GM10248 (cell line): ENCODE measurements around the gene PARVA.

ENCODE experiments used
- CTCF ChIA-PET: fragments of 300-600 bp; sonication (Branson Sonifier 250); formaldehyde crosslinking; extraction: SDS; loops from one replicate; lab custom pipeline; 2021; ENCODE audit warnings: antibody characterized with exemption; lab: Yijun Ruan, JAX
- POLR2A ChIA-PET: fragments of 350-650 bp; sonication (Branson Sonifier 250); formaldehyde crosslinking; extraction: SDS; loops from one replicate; lab custom pipeline; 2020; ENCODE audit warnings: antibody characterized with exemption; lab: Yijun Ruan, JAX
- DNase-seq: peaks from one replicate; pipeline ENCODE4 v3.0.0; 2012; ENCODE audit errors: extremely low spot score
- CTCF ChIP-seq: IDR thresholded peaks from 2 replicates; pipeline ENCODE4 v1.5.1; 2012; ENCODE audit warnings: mild to moderate bottlenecking, low read depth; ENCODE audit errors: extremely low read depth, missing control alignments, control extremely low read depth

Gene PARVA

GRCh38 chr11:12485328-12485727 lies 108.0 kb downstream of the PARVA start:
- TF ChIP-seq CTCF = no peak
- CTCF ChIA-PET = no interaction called here
- POLR2A ChIA-PET = no interaction called here
- no peak for DNase-seq

GRCh38 chr11:12489246-12489772 lies 111.9 kb downstream of the PARVA start:
- CTCF ChIA-PET = no interaction called here

GRCh38 chr11:12494699-12495098 lies 117.3 kb downstream of the PARVA start:
- ChIA-PET CTCF (interaction anchor here (1.1 kb wide), 1 partner anchor 11 kb away, joined by 4 read pairs; no protein-coding TSS in a partner anchor), POLR2A (no interaction called here)
- no peak for DNase-seq
- no peak for TF ChIP-seq CTCF

More at GRCh38 chr11:12489246-12489772, 111.9 kb downstream of the PARVA start:
- POLR2A ChIA-PET = no interaction called here
- TF ChIP-seq CTCF = no peak
- DNase-seq = no peak

- POLR2A ChIA-PET = no interaction called here
- CTCF ChIA-PET = interaction anchor here (1.1 kb wide), 1 partner anchor 44 kb away, joined by 3 read pairs; no protein-coding TSS in a partner anchor
- no peak for DNase-seq
- TF ChIP-seq CTCF = no peak
Observed at GRCh38 chr11:12496181-12497025, 119.0 kb downstream of the PARVA start.

GRCh38 chr11:12497431-12497830 lies 120.1 kb downstream of the PARVA start:
- no peak for DNase-seq
- CTCF ChIA-PET = interaction anchor here (1.1 to 1.3 kb wide), 2 partner anchors 19 to 45 kb away, joined by 3 read pairs; no protein-coding TSS in a partner anchor
- POLR2A ChIA-PET = no interaction called here
- TF ChIP-seq CTCF = no peak

- no peak for TF ChIP-seq CTCF
- ChIA-PET POLR2A (no interaction called here), CTCF (no interaction called here)
- no peak for DNase-seq
Observed at GRCh38 chr11:12499071-12499470, 121.7 kb downstream of the PARVA start.
